HG03103 (cell line): ENCODE results near the gene ART1.

Experiments
- ATAC-seq: cut with Tn5 transposase; IDR thresholded peaks from one replicate; pipeline ENCODE4 v1.9.1; 2021; ENCODE audit warnings: low read depth; ENCODE audit not compliant: unreplicated experiment

ART1 gene

DNA sequence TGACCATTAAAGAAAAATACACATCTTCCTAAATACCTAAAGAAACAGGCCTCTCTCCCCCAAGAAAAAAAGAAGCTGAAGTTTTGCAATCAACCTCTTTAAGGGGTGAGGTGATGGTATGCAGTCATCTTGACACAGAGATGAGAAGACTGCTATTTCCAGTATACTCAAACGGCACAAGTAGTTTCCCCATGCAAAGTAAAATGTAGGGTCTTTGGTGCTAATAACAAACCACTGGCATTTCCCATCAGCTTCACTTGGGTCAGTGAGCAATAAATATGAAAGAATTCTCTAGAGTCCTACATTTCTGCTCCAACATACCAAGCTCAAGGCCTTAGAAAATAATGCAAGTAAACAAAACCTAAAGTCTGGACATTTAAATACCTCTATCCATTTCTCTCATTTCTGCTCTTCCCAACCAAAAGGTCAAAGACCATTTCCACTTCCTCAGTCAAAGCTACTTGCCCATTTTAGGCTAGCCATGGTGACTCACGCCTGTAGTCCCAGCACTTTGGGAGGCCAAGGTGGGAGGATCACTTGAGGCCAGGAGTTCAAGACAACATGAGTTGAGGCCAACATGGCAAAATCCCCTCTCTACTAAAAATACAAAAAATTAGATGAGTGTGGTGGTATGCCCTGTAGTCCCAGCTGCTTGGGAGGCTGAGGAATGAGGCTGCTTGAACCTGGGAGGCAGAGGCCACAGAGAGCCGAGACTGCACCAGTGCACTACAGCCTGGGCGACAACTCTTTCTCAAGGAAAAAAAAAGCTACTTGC, 65.7 kb downstream of the ART1 start:
- no peak for ATAC-seq

GRCh38 chr11:3712274-3712673, 67.3 kb downstream of the ART1 start:
- no peak for ATAC-seq
